CD14-positive monocyte (primary cell): ENCODE measurements around the gene MPP2. TPM values are rescaled to one million over a fixed set of nuclear protein-coding genes. Genes with fewer than 3 reads are reported as not detected.

Source experiments
- DNase-seq, 3 donors: peaks; one replicate each; pipeline ENCODE4 v3.0.0-alpha.2; 2011 to 2022
- H2AFZ ChIP-seq: 2 replicates; pipeline ENCODE4 v1.6.0; 2012; ENCODE audit warnings: mild to moderate bottlenecking, low read depth, low read length, inconsistent platforms; ENCODE audit not compliant: insufficient read depth, poor library complexity, severe bottlenecking
- H3K27ac ChIP-seq, 2 donors: 1 replicate in 1 of 2; 2 replicates in 1 of 2; pipeline ENCODE4 v1.5.1; 2012 to 2013; ENCODE audit warnings: low read length in 2 of 2, control low read depth in 1 of 2, inconsistent platforms in 1 of 2, low read depth in 1 of 2, mild to moderate bottlenecking in 1 of 2
- H3K27me3 ChIP-seq, 2 donors: one replicate each; pipeline versions ENCODE4 v1.6.0 to v1.6.1; 2011 to 2013; ENCODE audit warnings: low read length in 2 of 2; ENCODE audit not compliant: control insufficient read depth in 2 of 2, insufficient read depth in 2 of 2
- H3K36me3 ChIP-seq, 2 donors: replicated peaks in 1 of 2; 1 replicate in 1 of 2; 2 replicates in 1 of 2; pipeline versions ENCODE4 v1.5.1 to v1.6.1; 2012 to 2013; ENCODE audit warnings: low read length in 2 of 2, control low read depth in 1 of 2, inconsistent platforms in 1 of 2, mild to moderate bottlenecking in 1 of 2; ENCODE audit not compliant: insufficient read depth in 2 of 2, control insufficient read depth in 1 of 2
- H3K4me1 ChIP-seq, 2 donors: 1 replicate in 1 of 2; 2 replicates in 1 of 2; pipeline versions ENCODE4 v1.5.1 to v1.6.1; 2012 to 2013; ENCODE audit warnings: low read length in 2 of 2, control low read depth in 1 of 2, inconsistent platforms in 1 of 2, mild to moderate bottlenecking in 1 of 2, moderate library complexity in 1 of 2; ENCODE audit not compliant: insufficient read depth in 2 of 2, control insufficient read depth in 1 of 2
- H3K4me2 ChIP-seq: replicated peaks from 2 replicates; pipeline ENCODE3; 2012; ENCODE audit warnings: low read length, moderate library complexity, mild to moderate bottlenecking; ENCODE audit not compliant: poor library complexity, severe bottlenecking; ENCODE audit errors: extremely low read depth
- H3K4me3 ChIP-seq, 3 experiments: fragments of 200-600 bp in 1 of 3; sonication (generic) in 1 of 3; replicated peaks in 1 of 3; 1 replicate in 2 of 3; 2 replicates in 1 of 3; pipeline ENCODE4 v1.5.1; 2011 to 2013; ENCODE audit warnings: low read length in 3 of 3, mild to moderate bottlenecking in 3 of 3, control low read depth in 2 of 3, low read depth in 2 of 3, inconsistent platforms in 1 of 3, moderate library complexity in 1 of 3
- H3K79me2 ChIP-seq: 2 replicates; pipeline ENCODE4 v1.6.0; 2012; ENCODE audit warnings: mild to moderate bottlenecking, control low read depth, inconsistent platforms, low read length, moderate library complexity; ENCODE audit not compliant: insufficient read depth
- H3K9ac ChIP-seq: 2 replicates; pipeline ENCODE4 v1.6.0; 2017; ENCODE audit warnings: low read length, mild to moderate bottlenecking; ENCODE audit not compliant: insufficient read depth, poor library complexity, severe bottlenecking
- H3K9me3 ChIP-seq, 2 donors: replicated peaks in 1 of 2; 1 replicate in 1 of 2; 2 replicates in 1 of 2; pipeline versions ENCODE4 v1.5.1 to v1.6.1; 2012 to 2013; ENCODE audit warnings: low read length in 2 of 2, control low read depth in 1 of 2; ENCODE audit not compliant: control insufficient read depth in 1 of 2, insufficient read depth in 1 of 2
- H4K20me1 ChIP-seq: 2 replicates; pipeline ENCODE4 v1.6.0; 2012; ENCODE audit warnings: mild to moderate bottlenecking, low read length, control low read depth, moderate library complexity; ENCODE audit not compliant: insufficient read depth
- H3K27ac Mint-ChIP-seq, 7 donors: one replicate each; pipeline ENCODE4 v1.8.0; 2020; ENCODE audit warnings: mild to moderate bottlenecking in 7 of 7, mixed read lengths in 7 of 7, moderate library complexity in 6 of 7, inconsistent platforms in 2 of 7
- H3K27me3 Mint-ChIP-seq, 3 donors: one replicate each; pipeline ENCODE4 v1.8.0; 2021 to 2022; ENCODE audit warnings: low read depth in 3 of 3, mild to moderate bottlenecking in 3 of 3, mixed read lengths in 3 of 3, moderate library complexity in 3 of 3, inconsistent platforms in 1 of 3
- H3K36me3 Mint-ChIP-seq, 2 donors: one replicate each; pipeline ENCODE4 v1.8.0; 2020; ENCODE audit warnings: mixed read lengths in 2 of 2, inconsistent platforms in 1 of 2, mild to moderate bottlenecking in 1 of 2
- H3K4me1 Mint-ChIP-seq: one replicate; pipeline ENCODE4 v1.8.0; 2020; ENCODE audit warnings: mild to moderate bottlenecking, mixed read lengths
- H3K4me3 Mint-ChIP-seq, 2 donors: one replicate each; pipeline ENCODE4 v1.8.0; 2020; ENCODE audit warnings: mild to moderate bottlenecking in 2 of 2, mixed read lengths in 2 of 2, moderate library complexity in 1 of 2
- H3K9me3 Mint-ChIP-seq, 7 donors: one replicate each; pipeline ENCODE4 v1.8.0; 2020 to 2022; ENCODE audit warnings: mixed read lengths in 7 of 7, mild to moderate bottlenecking in 6 of 7, moderate library complexity in 6 of 7, inconsistent platforms in 2 of 7
- WGBS: methylation state at CpG from one replicate; pipeline ENCODE4 v1.1.5; 2013; ENCODE audit warnings: missing lambda C conversion rate; ENCODE audit not compliant: insufficient coverage; 5-methylcytosine and 5-hydroxymethylcytosine counted together
- intact Hi-C, 2 donors: fragments of 100-400 bp; cut with micrococcal nuclease; formaldehyde crosslinking; loops; one replicate each; pipeline versions ENCODE4 v1.15.0 to v1.15.1; 2023
- polyA plus RNA-seq, 3 donors: library from polyadenylated mRNA; depleted of rRNA in 1 of 3; unstranded in 2 of 3; stranded (reverse) in 1 of 3; fragments of 300-500 nt in 2 of 3; fragments of >200 nt in 1 of 3; fragmentation: Illumina TruSeq in 2 of 3; gene quantifications; 1 replicate in 2 of 3; 2 replicates in 1 of 3; pipeline ENCODE4 v1.2.3, GENCODE V29; 2012 to 2021
- TF ChIP-seq, protein P1 (sequence below): fragments of 200-600 bp; IDR thresholded peaks from one replicate; pipeline ENCODE4 v1.8.0; 2022; ENCODE audit warnings: antibody characterized with exemption, mild to moderate bottlenecking

Gene MPP2
- polyA plus RNA-seq, 3 donors = not detected

DNA sequence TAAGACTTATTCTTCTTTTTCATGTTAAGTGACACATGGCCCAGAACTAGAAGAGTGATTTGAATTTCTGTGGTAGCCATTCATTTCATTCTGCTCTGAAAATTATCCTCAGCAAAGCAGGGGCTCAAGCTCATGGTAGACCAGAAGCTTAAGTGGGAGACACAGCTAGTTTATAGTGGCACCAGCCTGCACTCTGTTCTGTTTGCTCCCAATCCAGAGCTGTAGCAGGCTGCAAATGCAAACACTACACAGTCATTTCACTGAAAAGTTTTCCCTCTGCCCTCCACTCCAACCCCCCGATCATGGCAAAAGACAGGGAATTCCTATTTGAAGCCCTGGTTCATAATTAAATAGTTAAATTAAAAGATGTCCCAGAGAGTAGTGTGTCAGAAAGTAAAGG is 17.1 kb downstream of the MPP2 start:
- Histone ChIP-seq H3K4me2 (no peak overlapping the region), H3K4me3 (no peak overlapping the region), H3K4me1 (no peaks in the 10 kb centered on the region), H3K9me3 (no peaks in the 10 kb centered on the region), H3K79me2 (no peaks in the 10 kb centered on the region), H3K36me3 (no peaks in the 10 kb centered on the region), H3K27me3 (no peaks in the 10 kb centered on the region), H3K27ac (no peak overlapping the region), H3K9ac (no peak overlapping the region), H4K20me1 (no peaks in the 10 kb centered on the region), H2AFZ (no peak overlapping the region)
- intact Hi-C loops = no loop called here
- no peaks in the 10 kb centered on the region for H3K36me3 Mint-ChIP-seq
- H3K9me3 Mint-ChIP-seq = no peaks in the 10 kb centered on the region
- no peak overlapping the region for H3K27ac Mint-ChIP-seq
- TF ChIP-seq, protein P1, sequence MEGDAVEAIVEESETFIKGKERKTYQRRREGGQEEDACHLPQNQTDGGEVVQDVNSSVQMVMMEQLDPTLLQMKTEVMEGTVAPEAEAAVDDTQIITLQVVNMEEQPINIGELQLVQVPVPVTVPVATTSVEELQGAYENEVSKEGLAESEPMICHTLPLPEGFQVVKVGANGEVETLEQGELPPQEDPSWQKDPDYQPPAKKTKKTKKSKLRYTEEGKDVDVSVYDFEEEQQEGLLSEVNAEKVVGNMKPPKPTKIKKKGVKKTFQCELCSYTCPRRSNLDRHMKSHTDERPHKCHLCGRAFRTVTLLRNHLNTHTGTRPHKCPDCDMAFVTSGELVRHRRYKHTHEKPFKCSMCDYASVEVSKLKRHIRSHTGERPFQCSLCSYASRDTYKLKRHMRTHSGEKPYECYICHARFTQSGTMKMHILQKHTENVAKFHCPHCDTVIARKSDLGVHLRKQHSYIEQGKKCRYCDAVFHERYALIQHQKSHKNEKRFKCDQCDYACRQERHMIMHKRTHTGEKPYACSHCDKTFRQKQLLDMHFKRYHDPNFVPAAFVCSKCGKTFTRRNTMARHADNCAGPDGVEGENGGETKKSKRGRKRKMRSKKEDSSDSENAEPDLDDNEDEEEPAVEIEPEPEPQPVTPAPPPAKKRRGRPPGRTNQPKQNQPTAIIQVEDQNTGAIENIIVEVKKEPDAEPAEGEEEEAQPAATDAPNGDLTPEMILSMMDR = no peak
- H3K4me1 Mint-ChIP-seq = no peaks in the 10 kb centered on the region
- peaks cover 2 to 13% (median 2%) of the 10 kb centered on the region in 3 donors for H3K27me3 Mint-ChIP-seq
- no CpG with 5 or more reads among the region's 1 CpG for WGBS
- no peak for DNase-seq
- H3K4me3 Mint-ChIP-seq = no peak overlapping the region

DNA sequence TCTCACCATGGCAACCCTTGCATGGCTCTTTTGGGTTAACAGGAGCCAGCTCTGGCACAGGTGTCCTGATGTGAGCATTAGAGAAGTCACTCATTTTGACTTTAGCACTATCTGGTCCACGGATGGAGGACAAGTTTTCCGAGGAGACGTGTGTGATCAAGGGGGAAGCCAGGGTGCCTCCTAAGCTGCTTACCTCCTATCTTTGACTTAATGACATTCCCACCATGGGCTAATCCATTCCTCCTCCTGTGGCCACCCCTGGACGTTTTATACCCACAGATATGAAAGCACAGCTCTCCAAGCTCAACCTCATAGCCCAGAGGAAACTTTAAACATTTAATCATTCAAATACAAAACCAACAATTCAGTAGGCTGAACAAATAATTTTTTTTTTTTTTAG is 18.8 kb downstream of the MPP2 start:
- Histone ChIP-seq H4K20me1 (no peaks in the 10 kb centered on the region), H3K4me3 (no peak overlapping the region), H2AFZ (no peak overlapping the region), H3K9ac (no peak overlapping the region), H3K27me3 (no peaks in the 10 kb centered on the region), H3K4me2 (no peak overlapping the region), H3K4me1 (no peaks in the 10 kb centered on the region), H3K79me2 (no peaks in the 10 kb centered on the region), H3K36me3 (no peaks in the 10 kb centered on the region), H3K9me3 (no peaks in the 10 kb centered on the region), H3K27ac (no peak overlapping the region)
- H3K9me3 Mint-ChIP-seq = no peaks in the 10 kb centered on the region
- TF ChIP-seq, protein P1 = no peak
- WGBS = 90% methylated on average over 4 of the region's 4 CpGs
- no peak overlapping the region for H3K4me3 Mint-ChIP-seq
- intact Hi-C loops = no loop called here
- H3K27me3 Mint-ChIP-seq = peaks cover 2 to 13% (median 6%) of the 10 kb centered on the region in 3 donors
- H3K4me1 Mint-ChIP-seq = no peaks in the 10 kb centered on the region
- H3K27ac Mint-ChIP-seq = peak overlapping the region in 1 of 7 donors; percentile 23
- H3K36me3 Mint-ChIP-seq = no peaks in the 10 kb centered on the region
- no peak for DNase-seq
